H9 (cell line): ENCODE data around the gene TFF1. TPM values are rescaled to one million over a fixed set of nuclear protein-coding genes. Genes with fewer than 3 reads are reported as not detected.

Experiments
- DNase-seq: peaks from one replicate; pipeline ENCODE4 v3.0.0-alpha.2; 2017
- H2AFZ ChIP-seq: one replicate; pipeline ENCODE4 v1.6.1; 2013; ENCODE audit warnings: mild to moderate bottlenecking, low read length, control low read depth, moderate library complexity
- H2AK5ac ChIP-seq: 2 replicates; pipeline ENCODE4 v1.6.1; 2013; ENCODE audit warnings: low read length, control low read depth, mixed read lengths; ENCODE audit not compliant: insufficient read length
- H2BK120ac ChIP-seq: one replicate; pipeline ENCODE4 v1.6.1; 2013; ENCODE audit warnings: low read depth, mild to moderate bottlenecking, low read length, control low read depth, inconsistent platforms; ENCODE audit not compliant: poor library complexity, severe bottlenecking
- H2BK12ac ChIP-seq: 2 replicates; pipeline ENCODE4 v1.6.1; 2013; ENCODE audit warnings: low read length, control low read depth, mixed read lengths, low read depth; ENCODE audit not compliant: insufficient read length
- H2BK15ac ChIP-seq: 2 replicates; pipeline ENCODE4 v1.6.1; 2013; ENCODE audit warnings: low read depth, low read length, control low read depth
- H2BK20ac ChIP-seq: one replicate; pipeline ENCODE4 v1.6.1; 2013; ENCODE audit warnings: low read depth, mild to moderate bottlenecking, low read length, control low read depth, inconsistent platforms; ENCODE audit not compliant: poor library complexity, severe bottlenecking
- H2BK5ac ChIP-seq: 2 replicates; pipeline ENCODE4 v1.6.1; 2013; ENCODE audit warnings: low read length, control low read depth, mixed read lengths; ENCODE audit not compliant: insufficient read length
- H3K14ac ChIP-seq: 2 replicates; pipeline ENCODE4 v1.6.1; 2013; ENCODE audit warnings: low read length, control low read depth; ENCODE audit not compliant: insufficient read depth
- H3K18ac ChIP-seq: 2 replicates; pipeline ENCODE4 v1.6.1; 2013; ENCODE audit warnings: low read depth, mild to moderate bottlenecking, mixed read lengths, low read length, control low read depth; ENCODE audit not compliant: insufficient read length
- H3K23ac ChIP-seq: 2 replicates; pipeline ENCODE4 v1.6.1; 2013; ENCODE audit warnings: low read length, control low read depth, mixed read lengths, low read depth; ENCODE audit not compliant: insufficient read length
- H3K23me2 ChIP-seq: 2 replicates; pipeline ENCODE4 v1.6.1; 2013; ENCODE audit warnings: low read depth, mild to moderate bottlenecking, mixed read lengths, low read length, control low read depth; ENCODE audit not compliant: insufficient read length, poor library complexity, severe bottlenecking
- H3K27ac ChIP-seq: 2 replicates; pipeline ENCODE4 v1.5.1; 2013; ENCODE audit warnings: low read length, control low read depth, mixed read lengths, low read depth; ENCODE audit not compliant: insufficient read length
- H3K27me3 ChIP-seq: 2 replicates; pipeline ENCODE4 v1.6.1; 2013; ENCODE audit warnings: low read length, control low read depth, inconsistent platforms; ENCODE audit not compliant: insufficient read depth
- H3K4ac ChIP-seq: 2 replicates; pipeline ENCODE4 v1.6.1; 2013; ENCODE audit warnings: low read depth, mild to moderate bottlenecking, control low read depth, inconsistent platforms, low read length, moderate library complexity
- H3K4me1 ChIP-seq: 2 replicates; pipeline ENCODE4 v1.6.1; 2013; ENCODE audit warnings: low read length, control low read depth, inconsistent platforms; ENCODE audit not compliant: insufficient read depth
- H3K4me2 ChIP-seq: 2 replicates; pipeline ENCODE4 v1.6.1; 2013; ENCODE audit warnings: low read length, control low read depth, mixed read lengths; ENCODE audit not compliant: insufficient read length, insufficient read depth
- H3K56ac ChIP-seq: 2 replicates; pipeline ENCODE4 v1.6.1; 2013; ENCODE audit warnings: low read depth, mild to moderate bottlenecking, mixed read lengths, low read length, control low read depth; ENCODE audit not compliant: insufficient read length
- H3K79me1 ChIP-seq: 2 replicates; pipeline ENCODE4 v1.6.1; 2013; ENCODE audit warnings: low read depth, mild to moderate bottlenecking, moderate library complexity, low read length, control low read depth, inconsistent platforms; ENCODE audit not compliant: insufficient read depth, poor library complexity, severe bottlenecking
- H3K79me2 ChIP-seq: 2 replicates; pipeline ENCODE4 v1.6.1; 2013; ENCODE audit warnings: low read length, control low read depth, inconsistent platforms; ENCODE audit not compliant: insufficient read depth
- H3K9ac ChIP-seq: 2 replicates; pipeline ENCODE4 v1.6.1; 2013; ENCODE audit warnings: low read length, control low read depth, mixed read lengths; ENCODE audit not compliant: insufficient read length; ENCODE audit errors: extremely low read depth
- H3K9me3 ChIP-seq: one replicate; pipeline ENCODE4 v1.6.1; 2013; ENCODE audit warnings: low read depth, low read length, inconsistent platforms; ENCODE audit not compliant: control insufficient read depth
- H3T11ph ChIP-seq: one replicate; pipeline ENCODE4 v1.6.1; 2013; ENCODE audit warnings: mild to moderate bottlenecking, low read length, control low read depth, inconsistent platforms
- H4K20me1 ChIP-seq: one replicate; pipeline ENCODE4 v1.6.1; 2013; ENCODE audit not compliant: control insufficient read depth, insufficient read length, insufficient read depth
- H4K5ac ChIP-seq: 2 replicates; pipeline ENCODE4 v1.6.1; 2013; ENCODE audit warnings: low read depth, mild to moderate bottlenecking, mixed read lengths, low read length, control low read depth; ENCODE audit not compliant: insufficient read length
- H4K8ac ChIP-seq: replicated peaks from 2 replicates; pipeline ENCODE4 v1.6.1; 2013; ENCODE audit warnings: low read length, control low read depth, mixed read lengths, low read depth; ENCODE audit not compliant: insufficient read length
- H4K91ac ChIP-seq: 2 replicates; pipeline ENCODE4 v1.6.1; 2013; ENCODE audit warnings: low read depth, mild to moderate bottlenecking, moderate library complexity, mixed read lengths, low read length, control low read depth; ENCODE audit not compliant: insufficient read length
- H3K27ac Mint-ChIP-seq, 3 experiments: 2 replicates in 2 of 3; 3 replicates in 1 of 3; pipeline ENCODE4 v1.8.0; 2020 to 2021; ENCODE audit warnings: mixed read lengths in 3 of 3, mild to moderate bottlenecking in 1 of 3, moderate library complexity in 1 of 3
- H3K27me3 Mint-ChIP-seq: 2 replicates; pipeline ENCODE4 v1.8.0; 2021; ENCODE audit warnings: low read depth, mild to moderate bottlenecking, moderate library complexity, mixed read lengths
- H3K36me3 Mint-ChIP-seq, 3 experiments: 2 replicates in 2 of 3; 3 replicates in 1 of 3; pipeline ENCODE4 v1.8.0; 2020 to 2021; ENCODE audit warnings: low read depth in 3 of 3, mixed read lengths in 3 of 3; ENCODE audit not compliant: insufficient read depth in 1 of 3
- H3K4me1 Mint-ChIP-seq, 2 experiments: 2 replicates each; pipeline ENCODE4 v1.8.0; 2020; ENCODE audit warnings: mixed read lengths in 2 of 2
- H3K4me3 Mint-ChIP-seq, 2 experiments: 2 replicates in 1 of 2; 3 replicates in 1 of 2; pipeline ENCODE4 v1.8.0; 2020 to 2021; ENCODE audit warnings: mild to moderate bottlenecking in 2 of 2, mixed read lengths in 2 of 2, moderate library complexity in 1 of 2
- H3K9me3 Mint-ChIP-seq, 2 experiments: 2 replicates in 1 of 2; 3 replicates in 1 of 2; pipeline ENCODE4 v1.8.0; 2020; ENCODE audit warnings: mild to moderate bottlenecking in 2 of 2, mixed read lengths in 2 of 2, moderate library complexity in 1 of 2
- CTCF ChIP-seq: fragments of 200-600 bp; sonication (generic); conservative IDR thresholded peaks from 3 replicates; pipeline ENCODE4 v1.8.0; 2021; ENCODE audit warnings: antibody characterized with exemption, mild to moderate bottlenecking
- WGBS: extraction: QIAGEN DNeasy Blood & Tissue Kit; methylation state at CpG from one replicate; pipeline ENCODE4 v1.1.7; 2013; ENCODE audit warnings: missing lambda C conversion rate, low lambda C conversion rate, mixed read lengths; ENCODE audit not compliant: insufficient read length; ENCODE audit errors: extremely low coverage; 5-methylcytosine and 5-hydroxymethylcytosine counted together
- total RNA-seq: library from RNA; stranded (reverse); gene quantifications from 2 replicates; pipeline ENCODE4 v1.2.1, GENCODE V29; 2021

Gene TFF1
- total RNA-seq, 1 experiment from 2014 or later: not detected

DNA sequence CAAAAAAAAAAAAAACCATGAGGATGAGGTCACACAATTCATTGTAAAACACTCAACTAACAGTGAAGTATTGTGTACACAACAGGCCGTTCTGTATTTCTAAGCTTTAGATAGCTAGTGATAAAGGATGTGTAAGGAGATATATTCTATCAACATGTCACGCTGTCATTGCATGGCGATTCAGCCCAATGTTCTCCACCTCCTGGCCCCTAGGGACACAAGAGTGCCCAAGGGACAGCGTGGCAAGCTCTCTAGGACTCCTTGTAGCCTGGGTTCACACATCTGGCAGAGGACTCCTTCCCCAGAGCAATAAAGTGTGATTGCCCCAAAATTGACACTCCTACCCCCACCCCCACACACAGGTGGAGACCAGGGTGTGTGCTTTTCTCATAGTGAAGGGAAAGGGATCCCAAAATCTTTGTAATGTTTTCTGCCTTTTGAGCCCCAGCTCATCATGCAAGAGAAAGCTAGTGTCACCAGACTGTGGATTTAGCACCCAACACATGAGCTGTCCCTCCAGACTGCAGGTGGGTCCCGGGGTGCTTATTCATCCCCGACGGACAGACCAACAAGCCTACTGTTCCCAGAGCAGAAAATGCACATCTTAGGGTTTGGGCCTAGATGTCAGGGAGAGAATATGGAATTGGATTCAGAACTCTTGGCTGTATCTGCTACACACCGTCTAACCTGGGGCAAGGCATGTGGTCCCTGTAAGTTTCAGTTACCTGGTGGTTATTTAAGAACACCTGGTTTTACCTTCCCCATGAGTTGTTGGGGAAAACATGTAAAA, 18.0 kb upstream of the TFF1 start:
- H2AFZ ChIP-seq: no peak overlapping the region
- peaks cover 6% of the 10 kb centered on the region; the same call in 1 of the 2 replicates for H3K4me1 ChIP-seq
- no peak overlapping the region for H2BK20ac ChIP-seq
- no peak overlapping the region for H4K8ac ChIP-seq
- WGBS: no CpG with 5 or more reads among the region's 8 CpGs
- no peak overlapping the region for H3K4ac ChIP-seq
- no peak overlapping the region for H4K5ac ChIP-seq
- TF ChIP-seq CTCF: no peak
- H3K56ac ChIP-seq: no peak overlapping the region
- no peak overlapping the region for H3K27ac Mint-ChIP-seq
- H2BK120ac ChIP-seq: no peak overlapping the region
- no peak overlapping the region for H2BK12ac ChIP-seq
- H3K23me2 ChIP-seq: no peaks in the 10 kb centered on the region
- peaks cover 13% of the 10 kb centered on the region for H3K27me3 Mint-ChIP-seq
- no peak overlapping the region for H3K27ac ChIP-seq
- peaks cover 0 to 11% (median 0%) of the 10 kb centered on the region in 3 experiments; a peak in 3 of 7 replicates for H3K36me3 Mint-ChIP-seq
- no peaks in the 10 kb centered on the region for H3K79me1 ChIP-seq
- H2BK15ac ChIP-seq: no peak overlapping the region
- peaks cover 2% of the 10 kb centered on the region for H4K20me1 ChIP-seq
- no peak overlapping the region for H3K18ac ChIP-seq
- no peaks in the 10 kb centered on the region for H3K9me3 ChIP-seq
- no peak overlapping the region for H2BK5ac ChIP-seq
- no peak for DNase-seq
- peaks cover 30 to 31% of the 10 kb centered on the region in 2 experiments for H3K4me1 Mint-ChIP-seq
- no peak overlapping the region for H2AK5ac ChIP-seq
- no peak overlapping the region for H3K4me2 ChIP-seq
- no peak overlapping the region for H3K9ac ChIP-seq
- no peaks in the 10 kb centered on the region for H3K79me2 ChIP-seq
- no peak overlapping the region for H4K91ac ChIP-seq
- H3K27me3 ChIP-seq: no peaks in the 10 kb centered on the region
- peaks cover 6 to 18% of the 10 kb centered on the region in 2 experiments for H3K9me3 Mint-ChIP-seq
- H3K4me3 Mint-ChIP-seq: no peak overlapping the region
- H3K23ac ChIP-seq: no peak overlapping the region
- H3K14ac ChIP-seq: no peak overlapping the region
- no peak overlapping the region for H3T11ph ChIP-seq
